PC-9 (cell line): ENCODE measurements around the gene THSD1. TPM values are rescaled to one million over a fixed set of nuclear protein-coding genes. Genes with fewer than 3 reads are reported as not detected.

Experiments
- BruUV-seq: library from RNA; stranded (reverse); fragments of 400-500 nt; replicated peaks from 2 replicates; lab custom pipeline; 2021; lab: Mats Ljungman, UMichigan
- CTCF ChIA-PET: fragments of 300-600 bp; sonication (Branson Sonifier 250); formaldehyde crosslinking; loops from one replicate; lab custom pipeline; 2022; ENCODE audit warnings: antibody characterized with exemption; lab: Charles Lee
- POLR2A ChIA-PET: fragments of 300-600 bp; sonication (Branson Sonifier 250); formaldehyde crosslinking; loops from one replicate; lab custom pipeline; 2022; ENCODE audit warnings: antibody characterized with exemption; ENCODE audit not compliant: unreplicated experiment; lab: Charles Lee
- DNase-seq, 2 experiments: peaks; one replicate each; pipeline versions ENCODE4 v3.0.0 to v3.0.0-alpha.2; 2015 to 2022; ENCODE audit warnings: mixed read lengths in 1 of 2
- H2AFZ ChIP-seq: fragments of 200-600 bp; sonication (generic); 2 replicates; pipeline ENCODE4 v1.8.1; 2017; ENCODE audit warnings: antibody characterized with exemption
- H3F3A ChIP-seq: fragments of 200-600 bp; sonication (generic); 2 replicates; pipeline ENCODE4 v1.8.1; 2017; ENCODE audit warnings: antibody characterized with exemption, mild to moderate bottlenecking, low read depth; ENCODE audit not compliant: insufficient read depth
- H3K27ac ChIP-seq: fragments of 200-600 bp; sonication (generic); 2 replicates; pipeline ENCODE4 v1.6.1; 2016; ENCODE audit warnings: mixed run types
- H3K27me3 ChIP-seq: fragments of 200-600 bp; sonication (generic); 2 replicates; pipeline ENCODE4 v1.6.1; 2016; ENCODE audit warnings: low read depth, mixed run types; ENCODE audit not compliant: insufficient read depth
- H3K36me3 ChIP-seq: fragments of 200-600 bp; sonication (generic); 2 replicates; pipeline ENCODE4 v1.6.1; 2016; ENCODE audit warnings: low read depth, mixed run types
- H3K4me1 ChIP-seq: fragments of 200-600 bp; sonication (generic); replicated peaks from 2 replicates; pipeline ENCODE4 v1.6.1; 2016; ENCODE audit warnings: mixed run types; ENCODE audit not compliant: insufficient read depth
- H3K4me2 ChIP-seq: fragments of 200-600 bp; sonication (generic); 2 replicates; pipeline ENCODE4 v1.6.1; 2017; ENCODE audit warnings: mixed run types
- H3K4me3 ChIP-seq: fragments of 200-600 bp; sonication (generic); 2 replicates; pipeline ENCODE4 v1.6.1; 2016; ENCODE audit warnings: mixed run types
- H3K79me2 ChIP-seq: fragments of 200-600 bp; sonication (generic); 2 replicates; pipeline ENCODE4 v1.6.1; 2017; ENCODE audit warnings: low read depth, mixed run types
- H3K9me2 ChIP-seq: fragments of 200-600 bp; sonication (generic); 2 replicates; pipeline ENCODE4 v1.8.1; 2017; ENCODE audit warnings: mild to moderate bottlenecking; ENCODE audit not compliant: insufficient read depth
- H3K9me3 ChIP-seq: fragments of 200-600 bp; sonication (generic); 2 replicates; pipeline ENCODE4 v1.8.1; 2016; ENCODE audit warnings: low read depth; ENCODE audit not compliant: insufficient read depth
- H4K20me1 ChIP-seq: fragments of 200-600 bp; sonication (generic); 2 replicates; pipeline ENCODE4 v1.8.1; 2017; ENCODE audit not compliant: insufficient read depth
- EZH2 ChIP-seq: fragments of 200-600 bp; sonication (generic); IDR thresholded peaks from 2 replicates; pipeline ENCODE4 v1.8.0; 2017; ENCODE audit warnings: antibody characterized with exemption, low read depth
- intact Hi-C: fragments of 100-400 bp; cut with micrococcal nuclease; formaldehyde crosslinking; loops from one replicate; pipeline ENCODE4 v1.10.0; 2022; ENCODE audit not compliant: unreplicated experiment
- total RNA-seq: library from RNA; stranded (reverse); gene quantifications from 2 replicates; pipeline ENCODE4 v1.2.3, GENCODE V29; 2021
- TF ChIP-seq, protein P1 (sequence below): fragments of 200-600 bp; sonication (generic); conservative IDR thresholded peaks from 2 replicates; pipeline ENCODE4 v1.6.1; 2017; ENCODE audit warnings: mixed run types, antibody characterized with exemption, mild to moderate bottlenecking, moderate library complexity

THSD1 gene
- total RNA-seq, 1 experiment from 2014 or later: 0.33 TPM

GRCh38 chr13:52451135-52451804 is 45.3 kb upstream of the THSD1 start:
- peak overlapping the region; percentile 84 for H3K4me2 ChIP-seq

DNA sequence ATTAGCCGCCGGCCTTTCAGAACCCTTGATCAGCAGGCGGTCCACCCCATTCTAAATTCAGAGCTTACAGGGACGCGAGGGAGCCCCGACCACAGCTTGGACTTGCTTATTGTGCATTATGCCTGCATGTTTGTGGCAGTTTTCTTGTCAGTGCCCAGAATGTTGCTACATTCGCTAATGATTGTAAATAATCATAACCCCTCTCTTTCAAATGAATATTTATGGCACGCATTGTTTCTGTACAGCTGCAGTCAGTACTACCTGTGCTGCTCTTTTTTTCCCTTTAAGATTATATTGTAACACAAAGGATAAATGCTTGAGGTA is 44.8 kb upstream of the THSD1 start:
- DNase-seq: no peak
- no peaks in the 10 kb centered on the region; the same call in 1 of the 2 replicates for H3F3A ChIP-seq
- peaks cover 52% of the 10 kb centered on the region for H3K4me1 ChIP-seq
- peak overlapping the region; percentile 84 for H3K4me2 ChIP-seq
- H3K4me3 ChIP-seq: peak overlapping the region; percentile 65; the same call in 1 of the 2 replicates
- BruUV-seq: no TSS peak
- no peak overlapping the region for H3K27ac ChIP-seq
- no peaks in the 10 kb centered on the region for H3K9me3 ChIP-seq
- H4K20me1 ChIP-seq: 0 out of 2 replicates have a peak, but pooled peaks cover 3% of the 10 kb centered on the region
- peaks cover 38% of the 10 kb centered on the region for H3K79me2 ChIP-seq
- H2AFZ ChIP-seq: 0 out of 2 replicates have a peak overlapping the region, but pooled peaks have one; percentile 63
- POLR2A ChIA-PET: no interaction called here
- intact Hi-C loops: loop anchor here (1.0 to 10.0 kb wide), 8 partner anchors 107 to 648 kb away; partner anchors contain the start of genes ALG11, ATP7B, DHRS12 and NEK5
- no peaks in the 10 kb centered on the region for H3K27me3 ChIP-seq
- H3K9me2 ChIP-seq: no peaks in the 10 kb centered on the region
- no peaks in the 10 kb centered on the region for H3K36me3 ChIP-seq
- CTCF ChIA-PET: interaction anchor here (0.6 to 1.8 kb wide), 7 partner anchors 12 to 443 kb away, joined by 3 to 8 read pairs (median 3); no protein-coding TSS in a partner anchor
- TF ChIP-seq, protein P1, sequence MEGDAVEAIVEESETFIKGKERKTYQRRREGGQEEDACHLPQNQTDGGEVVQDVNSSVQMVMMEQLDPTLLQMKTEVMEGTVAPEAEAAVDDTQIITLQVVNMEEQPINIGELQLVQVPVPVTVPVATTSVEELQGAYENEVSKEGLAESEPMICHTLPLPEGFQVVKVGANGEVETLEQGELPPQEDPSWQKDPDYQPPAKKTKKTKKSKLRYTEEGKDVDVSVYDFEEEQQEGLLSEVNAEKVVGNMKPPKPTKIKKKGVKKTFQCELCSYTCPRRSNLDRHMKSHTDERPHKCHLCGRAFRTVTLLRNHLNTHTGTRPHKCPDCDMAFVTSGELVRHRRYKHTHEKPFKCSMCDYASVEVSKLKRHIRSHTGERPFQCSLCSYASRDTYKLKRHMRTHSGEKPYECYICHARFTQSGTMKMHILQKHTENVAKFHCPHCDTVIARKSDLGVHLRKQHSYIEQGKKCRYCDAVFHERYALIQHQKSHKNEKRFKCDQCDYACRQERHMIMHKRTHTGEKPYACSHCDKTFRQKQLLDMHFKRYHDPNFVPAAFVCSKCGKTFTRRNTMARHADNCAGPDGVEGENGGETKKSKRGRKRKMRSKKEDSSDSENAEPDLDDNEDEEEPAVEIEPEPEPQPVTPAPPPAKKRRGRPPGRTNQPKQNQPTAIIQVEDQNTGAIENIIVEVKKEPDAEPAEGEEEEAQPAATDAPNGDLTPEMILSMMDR: peak; percentile 38; the same call in 1 of the 2 replicates
- no peak for TF ChIP-seq EZH2

More at GRCh38 chr13:52451135-52451804, 45.3 kb upstream of the THSD1 start:
- H3K4me1 ChIP-seq: peaks cover 49% of the 10 kb centered on the region
- POLR2A ChIA-PET: no interaction called here
- no peaks in the 10 kb centered on the region; the same call in 1 of the 2 replicates for H3F3A ChIP-seq
- H3K9me3 ChIP-seq: no peaks in the 10 kb centered on the region
- H3K27ac ChIP-seq: no peak overlapping the region
- H3K79me2 ChIP-seq: peaks cover 43% of the 10 kb centered on the region
- 0 out of 2 replicates have a peak overlapping the region, but pooled peaks have one; percentile 63 for H2AFZ ChIP-seq
- H3K36me3 ChIP-seq: no peaks in the 10 kb centered on the region; the same call in 1 of the 2 replicates
- CTCF ChIA-PET: interaction anchor here (0.6 to 1.8 kb wide), 6 partner anchors 19 to 598 kb away, joined by 3 to 13 read pairs (median 4); no protein-coding TSS in a partner anchor
- TF ChIP-seq EZH2: no peak
- TF ChIP-seq, protein P1: no peak
- H4K20me1 ChIP-seq: 0 out of 2 replicates have a peak, but pooled peaks cover 3% of the 10 kb centered on the region
- H3K9me2 ChIP-seq: no peaks in the 10 kb centered on the region
- BruUV-seq: TSS peak; percentile 2
- no peak for DNase-seq
- intact Hi-C loops: loop anchor here (2.0 to 10.0 kb wide), 7 partner anchors 204 to 649 kb away; partner anchors contain the start of genes ALG11, ATP7B, DHRS12 and NEK5
- H3K4me3 ChIP-seq: no peak overlapping the region
- H3K27me3 ChIP-seq: no peaks in the 10 kb centered on the region

DNA sequence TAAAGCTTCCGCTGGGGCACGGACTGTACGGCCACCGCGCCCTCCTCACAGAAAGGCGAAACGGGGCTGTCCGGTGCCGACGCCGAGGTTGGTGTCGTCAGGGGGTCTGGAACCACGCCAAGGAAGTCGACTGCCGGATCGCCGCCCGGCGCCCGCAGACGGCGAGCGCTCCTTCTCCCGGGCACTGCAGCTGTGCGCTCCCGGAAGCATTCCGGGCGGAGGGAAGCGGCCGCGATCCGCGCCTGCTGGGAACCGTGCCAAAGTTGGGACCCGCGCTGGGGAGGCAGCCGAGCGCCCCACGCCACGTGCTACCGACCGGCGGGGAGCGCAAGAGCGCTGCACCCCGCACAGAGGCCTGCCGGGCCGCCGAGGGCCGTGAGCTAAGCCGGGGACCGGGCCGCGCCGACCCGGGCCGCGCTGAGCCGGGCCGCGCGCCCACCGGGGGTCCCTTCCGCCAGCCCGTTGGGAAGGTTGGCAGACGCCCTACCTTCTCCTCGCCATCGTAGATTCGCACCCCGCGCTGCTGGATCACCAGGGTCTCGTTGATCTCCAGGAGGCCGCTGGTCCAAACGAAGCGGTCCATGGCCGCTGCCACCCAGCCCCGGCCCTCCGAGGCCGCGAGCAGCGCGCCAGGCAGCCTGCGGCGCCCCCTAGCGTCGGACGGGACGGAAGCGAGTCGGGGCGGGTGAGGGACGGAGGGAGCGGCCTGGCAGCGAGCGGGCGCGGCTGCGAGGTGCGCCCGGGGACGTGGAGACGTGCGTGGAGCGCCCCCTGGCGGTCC is 44.2 kb upstream of the THSD1 start, which contains the start of gene VPS36:
Gene VPS36, minus strand, starts transcription at position 623 of the 781 bp plus-strand sequence. Its CDS starts 40 bp downstream, at position 583.
- peak; percentile 76 to 96 for DNase-seq
- Histone ChIP-seq H3K4me3 (peak within 1 kb of the TSS; percentile 65), H3K4me2 (peak within 1 kb of the TSS; percentile 85), H3K36me3 (0 out of 2 replicates have a peak, but pooled peaks cover under 1% of the 10 kb centered on the region), H3K9me3 (no peaks in the 10 kb centered on the region), H3K9me2 (no peaks in the 10 kb centered on the region), H3K27me3 (no peaks in the 10 kb centered on the region), H3F3A (no peaks in the 10 kb centered on the region), H3K4me1 (peaks cover 52% of the 10 kb centered on the region), H3K27ac (peak within 1 kb of the TSS; percentile 58), H4K20me1 (0 out of 2 replicates have a peak, but pooled peaks cover 3% of the 10 kb centered on the region), H3K79me2 (peaks cover 39% of the 10 kb centered on the region), H2AFZ (peak within 1 kb of the TSS; percentile 79)
- intact Hi-C loops: loop anchor here (1.0 to 10.0 kb wide), 8 partner anchors 107 to 648 kb away; partner anchors contain the start of genes ALG11, ATP7B, DHRS12 and NEK5
- TF ChIP-seq EZH2: no peak
- TF ChIP-seq, protein P1: peak; percentile 95
- ChIA-PET CTCF (interaction anchor here (0.6 to 1.8 kb wide), 10 partner anchors 12 to 639 kb away, joined by 3 to 8 read pairs (median 4); no protein-coding TSS in a partner anchor), POLR2A (no interaction called here)
- BruUV-seq: no TSS peak
